Muscle of leg (tissue), 16 donors: ENCODE measurements around the gene BAG3. TPM values are rescaled to one million over a fixed set of nuclear protein-coding genes. Genes with fewer than 3 reads are reported as not detected.

Experiments used
- DNase-seq: peaks from one replicate; pipeline ENCODE4 v3.0.0; 2013
- H3K27ac ChIP-seq: one replicate; pipeline ENCODE4 v1.5.1; 2013; ENCODE audit warnings: mild to moderate bottlenecking, low read length, control low read depth
- H3K27me3 ChIP-seq: one replicate; pipeline ENCODE4 v1.6.1; 2013; ENCODE audit warnings: low read length; ENCODE audit not compliant: control insufficient read depth, insufficient read depth
- H3K36me3 ChIP-seq: one replicate; pipeline ENCODE4 v1.6.1; 2013; ENCODE audit warnings: low read length; ENCODE audit not compliant: control insufficient read depth, insufficient read depth
- H3K4me1 ChIP-seq: one replicate; pipeline ENCODE4 v1.6.1; 2013; ENCODE audit warnings: low read length; ENCODE audit not compliant: control insufficient read depth, insufficient read depth
- H3K4me3 ChIP-seq: one replicate; pipeline ENCODE4 v1.5.1; 2013; ENCODE audit warnings: low read length, control low read depth
- H3K9me3 ChIP-seq: replicated peaks from 2 replicates; pipeline ENCODE4 v1.6.1; 2013; ENCODE audit warnings: low read depth, low read length; ENCODE audit not compliant: control insufficient read depth
- WGBS: methylation state at CpG from one replicate; pipeline ENCODE4 v1.1.5; 2013; ENCODE audit warnings: missing lambda C conversion rate; ENCODE audit not compliant: insufficient coverage; 5-methylcytosine and 5-hydroxymethylcytosine counted together
- long read RNA-seq, 11 donors: transcript quantifications; one replicate each; lab custom pipeline, GENCODE V29; 2026
- polyA plus RNA-seq, 8 donors: library from polyadenylated mRNA; unstranded; fragments of 120-200 nt; gene quantifications; one replicate each; pipeline versions ENCODE4 v1.2.1 to v1.2.3, GENCODE V29; 2013; ENCODE audit warnings: inconsistent platforms in 1 of 8, low replicate concordance in 1 of 8; ENCODE audit not compliant: insufficient read length in 8 of 8, insufficient read depth in 1 of 8
- total RNA-seq: library from RNA; stranded (reverse); fragments of 120-200 nt; gene quantifications from one replicate; pipeline ENCODE4 v1.2.4, GENCODE V29; 2013

Gene BAG3
- total RNA-seq = 9.1 TPM
- 10 to 100 TPM; 37.0 to 45.4 (median 40.1) TPM for polyA plus RNA-seq
- long read RNA-seq, donor 1, transcript BAG3-201 (4 exons, 2,571 nt) = major isoform, 9 of 9 reads
- long read RNA-seq, donor 1, partial matches to known transcripts = 0 of 9 reads
- long read RNA-seq, donor 1, other reads (novel, unspliced or antisense) = 0 of 9 reads
- long read RNA-seq, donor 2 = 0 reads
- long read RNA-seq, donor 3, transcript BAG3-201 (4 exons, 2,571 nt) = major isoform, 21 of 41 reads
- long read RNA-seq, donor 3, partial matches to known transcripts = 15 of 41 reads
- long read RNA-seq, donor 3, other reads (novel, unspliced or antisense) = 5 of 41 reads
- long read RNA-seq, donor 4, transcript BAG3-201 (4 exons, 2,571 nt) = major isoform, 9 of 32 reads
- long read RNA-seq, donor 4, partial matches to known transcripts = 23 of 32 reads
- long read RNA-seq, donor 4, other reads (novel, unspliced or antisense) = 0 of 32 reads
- long read RNA-seq, donor 5, transcript BAG3-201 (4 exons, 2,571 nt) = major isoform, 20 of 66 reads
- long read RNA-seq, donor 5, partial matches to known transcripts = 46 of 66 reads
- long read RNA-seq, donor 5, other reads (novel, unspliced or antisense) = 0 of 66 reads
- long read RNA-seq, donor 6, transcript BAG3-201 (4 exons, 2,571 nt) = major isoform, 8 of 33 reads
- long read RNA-seq, donor 6, partial matches to known transcripts = 25 of 33 reads
- long read RNA-seq, donor 6, other reads (novel, unspliced or antisense) = 0 of 33 reads
- long read RNA-seq, donor 7, transcript BAG3-201 (4 exons, 2,571 nt) = major isoform, 7 of 33 reads
- long read RNA-seq, donor 7, partial matches to known transcripts = 26 of 33 reads
- long read RNA-seq, donor 7, other reads (novel, unspliced or antisense) = 0 of 33 reads
- long read RNA-seq, donor 8, transcript BAG3-201 (4 exons, 2,571 nt) = major isoform, 6 of 46 reads
- long read RNA-seq, donor 8, partial matches to known transcripts = 40 of 46 reads
- long read RNA-seq, donor 8, other reads (novel, unspliced or antisense) = 0 of 46 reads
- long read RNA-seq, donor 9, transcript BAG3-201 (4 exons, 2,571 nt) = major isoform, 6 of 51 reads
- long read RNA-seq, donor 9, partial matches to known transcripts = 45 of 51 reads
- long read RNA-seq, donor 9, other reads (novel, unspliced or antisense) = 0 of 51 reads
- long read RNA-seq, donor 10, partial matches to known transcripts = 52 of 56 reads
- long read RNA-seq, donor 10, other reads (novel, unspliced or antisense) = 0 of 56 reads
- long read RNA-seq, donor 11, transcript BAG3-201 (4 exons, 2,571 nt) = major isoform, 17 of 45 reads
- long read RNA-seq, donor 11, partial matches to known transcripts = 28 of 45 reads
- long read RNA-seq, donor 11, other reads (novel, unspliced or antisense) = 0 of 45 reads

DNA sequence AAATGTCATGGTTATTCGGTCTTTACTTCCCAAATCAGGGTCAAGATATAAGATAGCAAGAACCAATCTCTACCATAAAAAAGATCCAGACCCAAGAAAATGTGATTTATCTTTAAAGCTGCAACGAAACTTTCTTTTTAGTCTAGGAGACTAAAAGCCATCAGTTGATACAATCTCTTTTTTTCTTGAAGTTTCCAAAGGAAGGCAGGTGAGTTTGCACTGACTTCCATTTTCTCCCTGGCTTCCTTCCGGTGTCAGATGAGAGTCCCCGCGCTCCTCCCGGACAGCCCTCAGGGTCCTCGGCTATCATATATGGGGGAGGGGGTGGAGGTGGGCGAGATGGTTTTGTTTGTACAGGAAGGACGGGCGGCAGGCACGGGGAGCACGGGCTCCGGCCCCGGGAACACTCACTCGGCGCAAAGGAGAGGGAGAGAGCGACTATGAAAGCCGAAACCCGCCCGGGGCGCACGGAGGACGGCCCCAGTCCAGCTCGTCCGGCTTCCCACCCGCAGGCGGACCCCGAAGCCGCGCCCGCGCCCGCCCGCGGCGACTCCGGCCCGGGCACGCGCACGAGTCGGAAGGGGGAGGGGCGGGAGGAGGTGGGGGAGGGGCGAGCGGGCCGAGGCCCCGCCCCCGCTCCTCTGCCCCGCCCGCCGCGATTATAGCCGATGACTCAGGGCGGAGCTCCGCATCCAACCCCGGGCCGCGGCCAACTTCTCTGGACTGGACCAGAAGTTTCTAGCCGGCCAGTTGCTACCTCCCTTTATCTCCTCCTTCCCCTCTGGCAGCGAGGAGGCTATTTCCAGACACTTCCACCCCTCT is at the start of gene BAG3:
Gene BAG3 (plus strand): TSS at position 689 of the 822 bp plus-strand sequence. CDS start 296 bp downstream, outside the sequence.
- DNase-seq = peak; percentile 97
- no peaks in the 10 kb centered on the region for H3K27me3 ChIP-seq
- under 1% methylated on average over 29 of the region's 60 CpGs for WGBS

DNA sequence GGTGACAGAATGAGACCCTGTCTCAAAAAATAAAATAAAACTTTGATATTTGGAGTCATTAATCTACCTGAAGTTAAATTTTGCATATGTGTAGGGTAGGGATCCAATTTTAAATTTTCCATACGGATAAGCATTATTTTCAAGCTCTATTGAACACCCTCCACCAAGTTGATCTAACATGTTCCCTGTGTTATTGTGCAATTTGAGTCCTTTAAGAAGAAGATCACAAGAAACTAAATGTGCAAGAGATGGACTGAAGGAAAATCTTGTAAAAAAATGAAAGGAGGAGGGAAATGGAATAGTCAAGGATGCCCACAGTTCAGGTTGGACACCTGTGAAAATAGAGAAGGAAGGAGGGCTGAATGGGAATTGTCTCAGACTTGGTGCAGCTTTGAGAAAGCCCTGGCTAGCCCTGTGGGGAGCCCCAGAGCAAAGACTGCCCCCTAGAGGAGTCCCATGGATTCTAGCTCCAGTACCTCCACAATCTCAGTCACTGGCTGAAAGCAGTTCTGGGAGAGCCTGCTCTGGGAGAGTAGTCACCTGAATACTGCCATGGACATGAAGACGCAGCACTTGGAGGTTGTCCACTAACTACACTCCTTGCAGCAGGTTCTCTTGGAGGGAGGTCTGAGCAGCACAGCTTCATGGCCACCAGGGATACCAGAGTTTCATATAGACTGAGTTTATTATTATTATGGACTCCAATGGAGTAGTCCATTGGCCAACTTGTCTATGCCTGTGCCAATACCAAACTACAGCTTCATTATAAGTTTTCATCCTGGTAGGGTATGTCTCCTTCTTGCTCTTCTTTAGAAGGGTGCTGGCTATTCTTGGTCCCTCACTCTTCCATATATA is 48.7 kb upstream of the BAG3 start:
- H3K27me3 ChIP-seq = no peaks in the 10 kb centered on the region
- no CpG with 5 or more reads among the region's 2 CpGs for WGBS
- H3K27ac ChIP-seq = no peak overlapping the region
- H3K36me3 ChIP-seq = no peaks in the 10 kb centered on the region
- DNase-seq = no peak
- H3K4me1 ChIP-seq = peaks cover 3% of the 10 kb centered on the region
- H3K9me3 ChIP-seq = no peaks in the 10 kb centered on the region
- no peak overlapping the region for H3K4me3 ChIP-seq

More for the DNA sequence above, at the start of gene BAG3:
- Histone ChIP-seq H3K27ac (peak within 1 kb of the TSS; percentile 95), H3K36me3 (peaks cover 7% of the 10 kb centered on the region), H3K4me3 (peak within 1 kb of the TSS; percentile 82), H3K9me3 (no peaks in the 10 kb centered on the region), H3K4me1 (peaks cover 22% of the 10 kb centered on the region)

DNA sequence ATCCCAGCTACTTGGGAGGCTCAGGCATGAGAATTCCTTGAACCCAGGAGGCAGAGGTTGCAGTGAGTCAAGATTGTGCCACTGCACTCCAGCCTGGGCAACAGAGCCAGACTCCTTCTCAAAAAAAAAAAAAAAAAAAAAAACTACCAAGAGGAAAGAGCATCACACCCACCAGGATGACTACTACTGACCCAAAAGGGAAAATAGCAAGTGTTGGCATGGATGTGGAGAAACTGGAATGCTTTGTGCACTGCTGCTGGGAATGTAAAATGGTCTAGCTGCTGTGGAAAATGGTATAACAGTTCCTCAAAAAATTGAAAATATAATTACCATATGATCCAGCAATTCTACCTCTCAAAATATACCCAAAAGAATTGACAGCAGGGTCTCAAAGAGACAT is 46.7 kb upstream of the BAG3 start:
- Histone ChIP-seq H3K4me3 (no peak overlapping the region), H3K27me3 (peaks cover 2% of the 10 kb centered on the region), H3K27ac (no peak overlapping the region), H3K9me3 (no peaks in the 10 kb centered on the region), H3K36me3 (no peaks in the 10 kb centered on the region), H3K4me1 (no peaks in the 10 kb centered on the region)
- DNase-seq = no peak

DNA sequence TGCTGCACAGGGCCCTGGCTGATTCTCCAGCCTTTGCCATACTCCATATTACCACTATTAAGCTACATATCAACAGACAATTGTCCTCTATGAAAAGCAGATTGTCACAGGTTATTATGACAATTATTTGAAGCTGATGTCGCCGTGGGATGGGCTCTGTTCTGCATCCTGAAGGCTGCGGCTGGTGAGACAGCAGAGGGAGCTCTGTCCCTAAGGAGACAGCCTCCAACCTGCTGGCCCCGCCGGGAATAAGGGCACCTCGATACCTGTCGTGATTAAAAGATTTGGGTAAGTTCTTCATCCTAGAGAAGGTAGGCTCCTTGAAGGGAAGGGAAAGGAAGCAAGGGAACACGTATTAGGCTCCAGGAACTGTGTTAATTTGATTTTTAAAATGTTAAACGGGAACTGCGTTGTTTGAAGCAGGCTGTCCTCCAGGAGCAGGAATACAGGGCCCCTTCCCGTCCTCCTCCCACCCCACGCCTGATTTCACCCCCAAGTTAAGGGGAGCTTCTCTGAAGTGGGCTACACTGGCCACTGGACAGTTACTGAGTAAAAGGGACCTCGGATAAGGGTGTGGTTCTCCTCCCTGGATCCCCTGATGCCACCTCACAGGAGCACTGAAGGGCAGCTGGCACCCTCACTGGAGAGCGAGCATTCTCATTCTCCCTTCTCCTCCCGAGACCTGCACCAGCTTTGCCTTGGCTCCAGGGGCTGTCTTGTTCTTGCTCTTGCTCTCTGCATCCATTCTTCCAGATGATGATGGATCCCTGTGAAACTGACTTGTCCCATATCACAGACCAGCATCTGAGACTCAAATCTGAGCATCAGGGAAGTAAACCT is 42.6 kb upstream of the BAG3 start:
- Histone ChIP-seq H3K4me3 (no peak overlapping the region), H3K4me1 (no peaks in the 10 kb centered on the region), H3K27me3 (peaks cover 2% of the 10 kb centered on the region), H3K27ac (no peak overlapping the region), H3K9me3 (peaks cover 2% of the 10 kb centered on the region), H3K36me3 (no peaks in the 10 kb centered on the region)
- 24% methylated on average over 11 of the region's 15 CpGs for WGBS
- DNase-seq = no peak

DNA sequence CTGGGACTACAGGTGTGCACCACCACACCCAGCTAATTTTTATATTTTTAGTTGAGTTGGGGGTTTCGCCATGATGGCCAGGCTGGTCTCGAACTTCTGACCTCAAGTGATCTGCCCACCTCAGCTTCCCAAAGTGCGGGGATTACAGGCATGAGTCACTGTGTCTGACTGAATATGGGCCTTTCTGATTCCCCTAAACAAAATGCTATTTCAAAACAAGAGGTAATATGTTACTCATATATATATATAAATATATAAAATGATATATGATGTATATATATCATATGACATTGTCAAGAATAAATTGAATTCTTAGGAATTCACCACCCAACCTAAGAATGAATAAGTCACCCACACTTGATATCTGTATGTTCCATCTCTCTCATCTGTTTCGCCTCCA is 41.7 kb upstream of the BAG3 start:
- no CpG with 5 or more reads among the region's 4 CpGs for WGBS
- Histone ChIP-seq H3K36me3 (no peaks in the 10 kb centered on the region), H3K27ac (no peak overlapping the region), H3K4me1 (no peaks in the 10 kb centered on the region), H3K4me3 (no peak overlapping the region), H3K27me3 (peaks cover 2% of the 10 kb centered on the region), H3K9me3 (peaks cover 2% of the 10 kb centered on the region)
- DNase-seq = no peak

DNA sequence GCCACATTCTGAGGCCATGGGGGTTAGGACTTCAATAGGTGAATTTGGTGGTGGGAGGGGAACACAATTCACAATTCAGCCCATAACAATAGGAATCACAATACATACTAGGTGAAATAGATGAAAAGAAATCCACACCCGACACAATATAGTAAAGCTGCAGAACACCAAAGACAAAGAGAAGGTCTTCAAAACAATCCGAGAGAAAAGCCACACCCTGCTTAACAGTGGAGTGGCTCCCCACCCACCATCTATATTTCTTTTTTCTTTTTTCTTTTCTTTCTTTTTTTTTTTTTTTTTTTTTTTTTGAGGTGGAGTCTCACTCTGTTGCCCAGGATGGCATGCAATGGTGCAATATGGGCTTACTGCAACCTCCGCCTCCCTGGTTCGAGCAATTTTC is 39.7 kb upstream of the BAG3 start:
- Histone ChIP-seq H3K27ac (no peak overlapping the region), H3K9me3 (peaks cover 2% of the 10 kb centered on the region), H3K36me3 (no peaks in the 10 kb centered on the region), H3K4me3 (no peak overlapping the region), H3K27me3 (peaks cover 2% of the 10 kb centered on the region), H3K4me1 (no peaks in the 10 kb centered on the region)
- DNase-seq = no peak
- WGBS = 100% methylated on average over 2 of the region's 4 CpGs

DNA sequence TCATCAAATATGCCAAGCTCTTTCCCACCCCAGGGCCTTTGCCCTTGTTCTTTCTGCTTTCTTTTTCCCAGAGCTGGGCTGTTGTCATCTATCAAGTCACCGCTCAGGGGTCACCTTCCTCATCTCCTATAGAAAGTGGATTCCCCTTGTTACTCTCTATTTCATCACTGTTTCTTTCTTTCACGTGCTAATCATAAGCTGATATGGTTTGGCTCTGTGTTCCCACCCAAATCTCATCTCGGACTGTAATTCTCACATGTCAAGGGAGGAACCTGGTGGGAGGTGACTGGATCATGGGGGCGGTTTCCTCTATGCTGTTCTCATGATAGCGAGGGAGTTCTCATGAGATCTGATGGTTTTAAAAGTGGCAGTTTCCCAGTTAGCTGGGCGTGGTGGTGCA is 37.4 kb upstream of the BAG3 start:
- no peak for DNase-seq
- peaks cover 2% of the 10 kb centered on the region for H3K9me3 ChIP-seq
- H3K4me3 ChIP-seq = no peak overlapping the region
- WGBS = 93% methylated on average over 3 of the region's 6 CpGs
- peaks cover 11% of the 10 kb centered on the region for H3K4me1 ChIP-seq
- H3K27ac ChIP-seq = no peak overlapping the region
- H3K27me3 ChIP-seq = no peaks in the 10 kb centered on the region
- H3K36me3 ChIP-seq = no peaks in the 10 kb centered on the region

DNA sequence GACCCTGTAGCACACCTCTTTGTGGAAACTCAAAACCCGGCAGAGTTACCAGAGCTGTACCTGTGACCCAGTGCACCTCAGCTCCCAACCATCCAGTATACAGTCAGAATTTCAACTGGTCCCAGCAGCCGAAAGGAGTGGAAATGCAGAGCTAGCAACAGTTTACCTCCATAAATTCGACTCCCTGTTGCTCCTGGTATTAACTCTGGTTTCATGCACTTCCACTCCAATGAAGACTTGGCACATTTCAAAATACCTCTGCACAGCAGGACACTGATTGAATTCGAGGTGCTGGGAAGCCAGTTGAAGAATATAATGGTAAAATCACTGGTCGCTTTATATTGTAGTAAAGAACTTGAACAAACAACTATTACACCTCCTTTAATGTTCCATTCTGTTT is 36.5 kb upstream of the BAG3 start:
- peaks cover 2% of the 10 kb centered on the region for H3K9me3 ChIP-seq
- H3K27ac ChIP-seq = no peak overlapping the region
- H3K4me1 ChIP-seq = peaks cover 19% of the 10 kb centered on the region
- no peaks in the 10 kb centered on the region for H3K27me3 ChIP-seq
- DNase-seq = no peak
- H3K36me3 ChIP-seq = no peaks in the 10 kb centered on the region
- WGBS = 95% methylated on average over 2 of the region's 5 CpGs
- H3K4me3 ChIP-seq = no peak overlapping the region
